ENCODE results near the gene ABAT. TPM values are rescaled to one million over a fixed set of nuclear protein-coding genes. Genes with fewer than 3 reads are reported as not detected.
A peak's percentile ranks its signal among the peaks of the same experiment; 100 is the strongest.
"Not testable (repeated sequence)": the region's sequence is repeated elsewhere in the genome, so short reads cannot be mapped to it uniquely, and the experiment has no call there.

ABAT gene
- polyA plus RNA-seq, 4 donors, result 13.4 to 41.6 (median 34.6) TPM

DNA sequence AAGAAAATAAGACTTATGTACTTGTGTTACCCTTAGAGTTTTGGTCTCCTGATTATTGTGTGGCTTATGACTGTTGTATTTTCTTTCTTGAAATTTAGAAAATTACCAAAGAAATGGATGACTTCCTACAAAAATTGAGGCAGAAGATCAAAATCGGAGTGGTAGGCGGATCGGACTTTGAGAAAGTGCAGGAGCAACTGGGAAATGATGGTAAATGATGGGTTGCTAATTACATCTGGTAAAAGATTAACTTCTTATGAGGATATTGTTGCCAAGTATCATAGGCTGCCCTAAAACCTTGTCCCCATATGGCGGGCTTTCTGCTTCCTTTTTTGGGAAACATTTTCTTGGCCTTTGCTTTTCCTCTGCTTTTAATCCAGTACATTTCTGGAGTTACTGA lies 127.3 kb downstream of the ABAT start:
- peaks cover 12 to 39% (median 27%) of the 10 kb centered on the region in 3 donors for H3K36me3 ChIP-seq (ENCODE audit: control insufficient read depth in 3 of 3, insufficient read depth in 2 of 3, low read depth in 1 of 3, low read length in 3 of 3)
- H3K27me3 ChIP-seq (ENCODE audit: control insufficient read depth in 3 of 3, insufficient read depth in 3 of 3, low read length in 3 of 3), result no peaks in the 10 kb centered on the region
- peak overlapping the region in 1 of 3 donors; percentile 42 for H3K27ac ChIP-seq (ENCODE audit: low read depth in 1 of 3, low read length in 2 of 3)
- no peak overlapping the region for H3K4me3 ChIP-seq (ENCODE audit: low read depth in 1 of 3, low read length in 3 of 3)
- H3K9me3 ChIP-seq (ENCODE audit: control insufficient read depth in 2 of 2, insufficient read depth in 1 of 2, low read depth in 1 of 2, low read length in 1 of 2), result no peaks in the 10 kb centered on the region
- 15 to 75% (median 40%) methylated on average over 4 of the region's 4 CpGs for WGBS, 3 donors
- DNase-seq (peak; percentile 52 to 64), FAIRE-seq (no peak)
- peaks cover 2 to 27% (median 3%) of the 10 kb centered on the region in 3 donors for H3K4me1 ChIP-seq (ENCODE audit: control insufficient read depth in 3 of 3, insufficient read depth in 2 of 3, low read depth in 1 of 3, low read length in 2 of 3)

DNA sequence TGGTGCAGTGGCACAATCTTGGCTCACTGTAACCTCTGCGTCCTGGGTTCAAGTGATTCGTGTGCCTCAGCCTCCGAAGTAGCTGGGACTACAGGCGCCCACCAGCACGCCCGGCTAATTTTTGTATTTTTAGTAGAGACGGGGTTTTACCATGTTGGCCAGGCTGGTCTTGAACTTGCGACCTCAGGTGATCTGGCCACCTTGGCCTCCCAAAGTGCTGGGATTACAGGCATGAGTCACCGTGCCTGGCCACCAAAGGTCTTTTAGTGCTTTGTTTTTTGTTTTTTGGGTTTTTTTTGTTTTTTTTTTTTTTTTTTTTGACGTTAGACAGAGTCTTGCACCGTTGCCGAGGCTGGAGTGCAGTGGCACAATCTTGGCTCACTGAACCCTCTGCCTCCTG lies 129.3 kb downstream of the ABAT start:
- peaks cover 2 to 21% (median 3%) of the 10 kb centered on the region in 3 donors for H3K4me1 ChIP-seq (ENCODE audit: control insufficient read depth in 3 of 3, insufficient read depth in 2 of 3, low read depth in 1 of 3, low read length in 2 of 3)
- FAIRE-seq; H3K27ac ChIP-seq (ENCODE audit: low read depth in 1 of 3, low read length in 2 of 3); H3K4me3 ChIP-seq (ENCODE audit: low read depth in 1 of 3, low read length in 3 of 3); H3K27me3 ChIP-seq (ENCODE audit: control insufficient read depth in 3 of 3, insufficient read depth in 3 of 3, low read length in 3 of 3); DNase-seq; H3K9me3 ChIP-seq (ENCODE audit: control insufficient read depth in 2 of 2, insufficient read depth in 1 of 2, low read depth in 1 of 2, low read length in 1 of 2): not testable (repeated sequence)
- WGBS, 3 donors, result 92 to 94% (median 93%) methylated on average over 11 to 12 of the region's 12 CpGs
- H3K36me3 ChIP-seq (ENCODE audit: control insufficient read depth in 3 of 3, insufficient read depth in 2 of 3, low read depth in 1 of 3, low read length in 3 of 3), result peaks cover 15 to 57% (median 38%) of the 10 kb centered on the region in 3 donors

- Histone ChIP-seq H3K27me3 (ENCODE audit: control insufficient read depth in 3 of 3, insufficient read depth in 3 of 3, low read length in 3 of 3) (no peaks in the 10 kb centered on the region), H3K27ac (ENCODE audit: low read depth in 1 of 3, low read length in 2 of 3) (no peak overlapping the region), H3K9me3 (ENCODE audit: control insufficient read depth in 2 of 2, insufficient read depth in 1 of 2, low read depth in 1 of 2, low read length in 1 of 2) (no peaks in the 10 kb centered on the region), H3K4me3 (ENCODE audit: low read depth in 1 of 3, low read length in 3 of 3) (no peak overlapping the region), H3K4me1 (ENCODE audit: control insufficient read depth in 3 of 3, insufficient read depth in 2 of 3, low read depth in 1 of 3, low read length in 2 of 3) (peaks cover 0 to 16% (median 3%) of the 10 kb centered on the region in 3 donors), H3K36me3 (ENCODE audit: control insufficient read depth in 3 of 3, insufficient read depth in 2 of 3, low read depth in 1 of 3, low read length in 3 of 3) (peaks cover 15 to 62% (median 42%) of the 10 kb centered on the region in 3 donors)
- FAIRE-seq (no peak), DNase-seq (no peak)
- WGBS, 3 donors, result 78 to 85% (median 84%) methylated on average over 6 of the region's 6 CpGs
These were observed 129.9 kb downstream of the ABAT start for GRCh38 chr16:8804313-8804712.

- FAIRE-seq (no peak), DNase-seq (no peak)
- no peaks in the 10 kb centered on the region for H3K27me3 ChIP-seq (ENCODE audit: control insufficient read depth in 3 of 3, insufficient read depth in 3 of 3, low read length in 3 of 3)
- H3K36me3 ChIP-seq (ENCODE audit: control insufficient read depth in 3 of 3, insufficient read depth in 2 of 3, low read depth in 1 of 3, low read length in 3 of 3), result peaks cover 19 to 67% (median 46%) of the 10 kb centered on the region in 3 donors
- H3K4me1 ChIP-seq (ENCODE audit: control insufficient read depth in 3 of 3, insufficient read depth in 2 of 3, low read depth in 1 of 3, low read length in 2 of 3), result peaks cover 0 to 8% (median under 1%) of the 10 kb centered on the region in 3 donors
- no peak overlapping the region for H3K4me3 ChIP-seq (ENCODE audit: low read depth in 1 of 3, low read length in 3 of 3)
- H3K27ac ChIP-seq (ENCODE audit: low read depth in 1 of 3, low read length in 2 of 3), result no peak overlapping the region
- WGBS, 3 donors, result 93 to 94% (median 93%) methylated on average over 13 of the region's 13 CpGs
- H3K9me3 ChIP-seq (ENCODE audit: control insufficient read depth in 2 of 2, insufficient read depth in 1 of 2, low read depth in 1 of 2, low read length in 1 of 2), result no peaks in the 10 kb centered on the region
These were observed 132.0 kb downstream of the ABAT start for GRCh38 chr16:8806272-8806983.

- H3K9me3 ChIP-seq (ENCODE audit: control insufficient read depth in 2 of 2, insufficient read depth in 1 of 2, low read depth in 1 of 2, low read length in 1 of 2), result no peaks in the 10 kb centered on the region
- FAIRE-seq, result no peak
- DNase-seq, result no peak
- H3K36me3 ChIP-seq (ENCODE audit: control insufficient read depth in 3 of 3, insufficient read depth in 2 of 3, low read depth in 1 of 3, low read length in 3 of 3), result peaks cover 20 to 64% (median 52%) of the 10 kb centered on the region in 3 donors
- WGBS, 3 donors, result 95 to 98% (median 96%) methylated on average over 5 of the region's 5 CpGs
- H3K4me3 ChIP-seq (ENCODE audit: low read depth in 1 of 3, low read length in 3 of 3), result no peak overlapping the region
- no peak overlapping the region for H3K27ac ChIP-seq (ENCODE audit: low read depth in 1 of 3, low read length in 2 of 3)
- peaks cover 0 to 2% (median 0%) of the 10 kb centered on the region in 3 donors for H3K4me1 ChIP-seq (ENCODE audit: control insufficient read depth in 3 of 3, insufficient read depth in 2 of 3, low read depth in 1 of 3, low read length in 2 of 3)
- H3K27me3 ChIP-seq (ENCODE audit: control insufficient read depth in 3 of 3, insufficient read depth in 3 of 3, low read length in 3 of 3), result no peaks in the 10 kb centered on the region
These were observed 132.8 kb downstream of the ABAT start for GRCh38 chr16:8807189-8807588.

GRCh38 chr16:8808009-8808408 lies 133.6 kb downstream of the ABAT start:
- Histone ChIP-seq H3K36me3 (ENCODE audit: control insufficient read depth in 3 of 3, insufficient read depth in 2 of 3, low read depth in 1 of 3, low read length in 3 of 3) (peaks cover 21 to 64% (median 53%) of the 10 kb centered on the region in 3 donors), H3K4me1 (ENCODE audit: control insufficient read depth in 3 of 3, insufficient read depth in 2 of 3, low read depth in 1 of 3, low read length in 2 of 3) (no peaks in the 10 kb centered on the region), H3K4me3 (ENCODE audit: low read depth in 1 of 3, low read length in 3 of 3) (no peak overlapping the region), H3K9me3 (ENCODE audit: control insufficient read depth in 2 of 2, insufficient read depth in 1 of 2, low read depth in 1 of 2, low read length in 1 of 2) (no peaks in the 10 kb centered on the region), H3K27me3 (ENCODE audit: control insufficient read depth in 3 of 3, insufficient read depth in 3 of 3, low read length in 3 of 3) (no peaks in the 10 kb centered on the region), H3K27ac (ENCODE audit: low read depth in 1 of 3, low read length in 2 of 3) (no peak overlapping the region)
- FAIRE-seq (no peak), DNase-seq (no peak)
- 88 to 94% (median 94%) methylated on average over 3 of the region's 3 CpGs for WGBS, 3 donors

- no peak overlapping the region for H3K4me3 ChIP-seq (ENCODE audit: low read depth in 1 of 3, low read length in 3 of 3)
- H3K9me3 ChIP-seq (ENCODE audit: control insufficient read depth in 2 of 2, insufficient read depth in 1 of 2, low read depth in 1 of 2, low read length in 1 of 2), result no peaks in the 10 kb centered on the region
- H3K36me3 ChIP-seq (ENCODE audit: control insufficient read depth in 3 of 3, insufficient read depth in 2 of 3, low read depth in 1 of 3, low read length in 3 of 3), result peaks cover 18 to 68% (median 57%) of the 10 kb centered on the region in 3 donors
- no peak for DNase-seq
- H3K27ac ChIP-seq (ENCODE audit: low read depth in 1 of 3, low read length in 2 of 3), result no peak overlapping the region
- 75 to 85% (median 79%) methylated on average over 11 of the region's 11 CpGs for WGBS, 3 donors
- H3K4me1 ChIP-seq (ENCODE audit: control insufficient read depth in 3 of 3, insufficient read depth in 2 of 3, low read depth in 1 of 3, low read length in 2 of 3), result no peaks in the 10 kb centered on the region
- H3K27me3 ChIP-seq (ENCODE audit: control insufficient read depth in 3 of 3, insufficient read depth in 3 of 3, low read length in 3 of 3), result no peaks in the 10 kb centered on the region
- FAIRE-seq, result no peak
These were observed 134.4 kb downstream of the ABAT start for GRCh38 chr16:8808613-8809353.

- WGBS, 3 donors, result 72 to 90% (median 86%) methylated on average over 12 of the region's 12 CpGs
- H3K27ac ChIP-seq (ENCODE audit: low read depth in 1 of 3, low read length in 2 of 3), result no peak overlapping the region
- H3K4me1 ChIP-seq (ENCODE audit: control insufficient read depth in 3 of 3, insufficient read depth in 2 of 3, low read depth in 1 of 3, low read length in 2 of 3), result no peaks in the 10 kb centered on the region
- FAIRE-seq, result no peak
- DNase-seq, result no peak
- H3K9me3 ChIP-seq (ENCODE audit: control insufficient read depth in 2 of 2, insufficient read depth in 1 of 2, low read depth in 1 of 2, low read length in 1 of 2), result no peaks in the 10 kb centered on the region
- no peaks in the 10 kb centered on the region for H3K27me3 ChIP-seq (ENCODE audit: control insufficient read depth in 3 of 3, insufficient read depth in 3 of 3, low read length in 3 of 3)
- H3K4me3 ChIP-seq (ENCODE audit: low read depth in 1 of 3, low read length in 3 of 3), result no peak overlapping the region
- peaks cover 17 to 65% (median 37%) of the 10 kb centered on the region in 3 donors for H3K36me3 ChIP-seq (ENCODE audit: control insufficient read depth in 3 of 3, insufficient read depth in 2 of 3, low read depth in 1 of 3, low read length in 3 of 3)
These were observed 137.9 kb downstream of the ABAT start for GRCh38 chr16:8812162-8812843.

Data from small intestine (tissue), 7 donors.